Stomach (tissue), 4 donors: Measurements from ENCODE around the gene CEP350.

ENCODE experiments used
- EP300 ChIP-seq: sonication (generic); formaldehyde crosslinking; IDR thresholded peaks from one replicate; pipeline ENCODE4 v1.6.1; 2017; ENCODE audit warnings: antibody characterized with exemption
- POLR2A ChIP-seq, 4 donors: fragments of 450-650 bp; IDR thresholded peaks; one replicate each; pipeline ENCODE4 v1.6.1; 2016; ENCODE audit warnings: antibody characterized with exemption in 4 of 4, control low read depth in 2 of 4, mild to moderate bottlenecking in 1 of 4, moderate library complexity in 1 of 4
- POLR2AphosphoS5 ChIP-seq, 3 donors: sonication (generic); formaldehyde crosslinking; IDR thresholded peaks; one replicate each; pipeline ENCODE4 v1.6.1; 2016; ENCODE audit warnings: antibody characterized with exemption in 3 of 3
- TF ChIP-seq, protein P1 (sequence below), 7 experiments: fragments of 450-650 bp in 4 of 7; fragments of 200-600 bp in 3 of 7; sonication (generic) in 3 of 7; IDR thresholded peaks; one replicate each; pipeline ENCODE4 v1.5.1; 2016 to 2019; ENCODE audit warnings: antibody characterized with exemption in 7 of 7, control low read depth in 2 of 7, mild to moderate bottlenecking in 1 of 7

DNA sequence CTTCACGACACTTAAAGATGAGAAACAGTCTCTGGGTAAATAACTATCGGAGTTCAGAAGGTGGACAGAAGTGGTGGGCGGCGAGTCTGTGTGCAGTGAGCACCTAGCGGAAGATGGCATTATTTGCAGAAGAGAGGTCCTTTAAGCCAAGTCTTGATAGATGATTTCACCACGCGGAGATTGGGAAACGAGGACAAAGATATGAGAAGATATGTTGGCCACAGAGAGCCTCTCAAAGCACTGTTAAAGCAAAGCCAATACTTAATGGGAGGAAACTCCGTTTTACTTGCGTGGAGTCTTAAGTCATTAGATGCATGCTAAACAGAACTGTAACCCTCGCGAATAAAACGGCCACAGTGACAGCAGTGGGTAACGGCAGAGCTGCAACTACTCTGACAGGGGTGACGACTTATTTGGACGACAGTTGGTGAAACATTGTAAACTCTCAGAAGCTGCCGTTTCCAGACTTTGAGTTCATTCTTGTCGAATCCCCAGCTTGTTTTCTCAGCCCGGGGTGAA, 577 bp upstream of the CEP350 start:
- TF ChIP-seq, protein P1, sequence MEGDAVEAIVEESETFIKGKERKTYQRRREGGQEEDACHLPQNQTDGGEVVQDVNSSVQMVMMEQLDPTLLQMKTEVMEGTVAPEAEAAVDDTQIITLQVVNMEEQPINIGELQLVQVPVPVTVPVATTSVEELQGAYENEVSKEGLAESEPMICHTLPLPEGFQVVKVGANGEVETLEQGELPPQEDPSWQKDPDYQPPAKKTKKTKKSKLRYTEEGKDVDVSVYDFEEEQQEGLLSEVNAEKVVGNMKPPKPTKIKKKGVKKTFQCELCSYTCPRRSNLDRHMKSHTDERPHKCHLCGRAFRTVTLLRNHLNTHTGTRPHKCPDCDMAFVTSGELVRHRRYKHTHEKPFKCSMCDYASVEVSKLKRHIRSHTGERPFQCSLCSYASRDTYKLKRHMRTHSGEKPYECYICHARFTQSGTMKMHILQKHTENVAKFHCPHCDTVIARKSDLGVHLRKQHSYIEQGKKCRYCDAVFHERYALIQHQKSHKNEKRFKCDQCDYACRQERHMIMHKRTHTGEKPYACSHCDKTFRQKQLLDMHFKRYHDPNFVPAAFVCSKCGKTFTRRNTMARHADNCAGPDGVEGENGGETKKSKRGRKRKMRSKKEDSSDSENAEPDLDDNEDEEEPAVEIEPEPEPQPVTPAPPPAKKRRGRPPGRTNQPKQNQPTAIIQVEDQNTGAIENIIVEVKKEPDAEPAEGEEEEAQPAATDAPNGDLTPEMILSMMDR (IDR thresholded peaks at IDR 0.05): peak in 2 of 7 experiments; percentile 15 to 16
- no peak for TF ChIP-seq POLR2A (IDR thresholded peaks at IDR 0.05)
- TF ChIP-seq POLR2AphosphoS5 (IDR thresholded peaks at IDR 0.05): no peak
- no peak for TF ChIP-seq EP300
